Left hindlimb (tissue), 1 donor: ENCODE results near the gene ZBTB20.

ENCODE experiments used
- DNase-seq: peaks from one replicate; pipeline ENCODE4 v3.0.0-alpha.2; 2018

ZBTB20 gene

DNA sequence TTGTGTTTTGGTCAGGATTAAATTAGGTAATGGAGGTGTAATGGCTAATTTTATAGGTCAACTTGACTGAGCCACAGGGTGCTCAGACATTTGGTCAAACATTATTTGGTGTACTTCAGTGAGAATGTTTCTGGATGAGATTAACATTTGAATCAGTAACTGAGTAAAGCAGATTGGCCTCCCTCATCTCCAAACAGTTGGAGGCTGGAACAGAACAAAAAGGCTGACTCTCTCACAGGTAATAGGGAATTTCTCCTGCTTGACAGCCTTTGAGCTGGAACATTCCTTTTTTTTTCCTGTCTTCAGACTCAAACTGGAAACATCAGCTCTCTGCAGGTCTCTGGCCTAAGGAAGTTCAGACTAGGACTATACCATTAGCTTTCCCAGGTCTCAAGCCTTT lies 280.7 kb downstream of the ZBTB20 start:
- no peak for DNase-seq

DNA sequence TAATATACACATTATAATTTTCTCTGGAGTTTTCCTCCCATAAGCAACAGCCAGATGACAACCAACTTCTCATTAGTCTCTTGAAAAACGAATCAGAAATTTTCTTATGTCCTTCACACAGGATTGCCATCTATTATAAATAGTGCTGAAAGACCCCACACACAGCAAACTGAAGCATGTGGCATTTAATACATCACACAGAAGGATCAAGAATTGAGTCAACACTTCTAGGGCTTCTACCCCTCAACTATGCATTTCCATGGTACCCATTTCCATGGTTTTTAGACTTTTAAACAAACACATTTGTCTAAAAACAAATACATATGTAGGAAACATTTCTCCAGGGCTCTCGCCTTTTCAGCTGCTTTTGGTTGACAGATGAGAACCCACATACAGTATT lies 282.1 kb downstream of the ZBTB20 start:
- DNase-seq = no peak

DNA sequence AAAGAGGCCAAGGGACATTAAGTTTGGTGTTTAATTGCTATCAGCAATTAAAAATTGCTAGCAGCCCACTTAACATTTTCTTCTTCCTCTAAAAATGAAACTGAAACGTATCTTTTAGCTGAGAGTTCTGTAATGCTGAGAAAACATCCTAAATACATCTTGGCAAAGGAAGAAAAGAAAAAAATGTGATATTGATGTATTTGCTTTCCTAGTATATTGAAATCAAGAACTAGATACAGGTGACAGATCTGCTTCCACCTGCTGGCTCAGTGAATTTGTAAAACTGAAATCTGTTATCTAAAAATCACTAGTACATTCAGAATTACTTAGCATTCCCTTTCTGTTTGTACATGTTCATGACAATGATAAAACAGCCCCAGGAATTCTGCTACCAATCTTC lies 283.2 kb downstream of the ZBTB20 start:
- no peak for DNase-seq

DNA sequence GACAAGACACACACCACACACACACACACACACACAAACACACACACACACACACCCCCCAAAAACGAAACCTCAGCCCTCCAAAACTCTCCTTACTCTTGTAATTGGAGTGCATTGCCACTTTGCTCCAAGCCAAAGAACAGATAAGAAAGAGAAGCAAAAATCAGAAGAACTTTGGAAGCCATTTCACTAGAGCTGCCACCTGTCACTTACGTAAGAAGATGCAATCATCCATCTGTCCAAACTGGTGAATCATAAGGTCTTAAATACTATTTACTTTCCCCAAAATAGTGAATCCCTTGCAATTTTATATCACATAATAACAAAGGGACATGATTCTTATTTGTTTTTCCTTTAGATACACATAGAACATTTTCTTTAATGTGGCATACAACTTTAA lies 285.4 kb downstream of the ZBTB20 start:
- DNase-seq = no peak

DNA sequence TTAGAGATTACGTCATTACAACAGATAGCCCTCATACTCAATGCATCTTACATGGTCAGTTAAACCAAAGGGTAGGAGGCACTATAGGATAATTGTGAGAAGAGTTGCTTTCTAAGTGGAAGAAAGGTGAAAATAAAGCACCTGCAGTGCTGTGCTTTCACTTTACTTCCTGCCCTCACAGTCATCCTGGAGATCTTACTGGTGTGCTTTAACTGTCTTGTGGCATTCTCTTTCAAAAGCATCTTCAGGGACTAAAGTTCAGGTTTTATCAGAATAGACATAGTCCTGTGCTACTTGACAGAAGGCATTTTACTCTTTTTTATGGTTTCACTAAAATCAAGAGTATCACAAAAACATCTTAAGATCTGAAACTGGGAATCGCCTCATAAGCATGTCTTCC lies 286.6 kb downstream of the ZBTB20 start:
- DNase-seq = no peak

DNA sequence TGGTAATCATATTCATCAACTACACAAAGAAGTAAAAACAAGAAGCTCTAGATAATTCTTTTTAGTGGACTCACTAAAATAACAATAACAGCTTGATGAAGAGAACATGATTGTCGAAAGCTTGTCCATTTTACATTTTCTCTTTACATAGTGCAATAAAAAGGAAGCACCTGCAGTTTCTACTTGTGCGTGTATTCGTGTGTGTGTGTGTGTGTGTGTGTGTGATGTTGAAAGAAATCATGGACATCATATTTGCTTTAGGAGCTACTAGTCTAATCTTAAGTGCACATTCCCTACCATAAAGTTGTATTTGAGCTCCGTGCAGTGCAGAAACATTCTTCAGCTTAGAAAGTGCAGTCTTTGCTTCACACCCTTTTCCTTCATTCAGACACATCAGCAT lies 288.8 kb downstream of the ZBTB20 start:
- DNase-seq = no peak

DNA sequence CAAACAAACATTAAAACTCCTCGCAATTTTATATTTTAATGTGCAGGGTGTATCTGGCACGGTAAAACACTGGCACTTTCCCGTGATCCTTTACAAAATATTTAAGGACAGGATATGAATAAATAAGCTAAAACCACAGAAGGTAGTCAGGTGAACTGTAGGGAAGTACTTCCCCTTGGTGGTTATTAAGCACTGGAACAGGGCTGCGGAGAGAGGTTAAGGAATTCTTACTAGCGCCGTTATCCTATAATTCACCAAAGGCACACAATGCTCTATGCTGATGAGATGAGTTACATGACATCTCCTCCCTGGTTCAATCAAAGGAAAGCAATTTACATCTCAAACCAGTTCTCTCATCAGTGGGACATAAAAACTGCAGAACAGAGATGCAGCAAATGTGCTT lies 289.8 kb downstream of the ZBTB20 start:
- DNase-seq = no peak

DNA sequence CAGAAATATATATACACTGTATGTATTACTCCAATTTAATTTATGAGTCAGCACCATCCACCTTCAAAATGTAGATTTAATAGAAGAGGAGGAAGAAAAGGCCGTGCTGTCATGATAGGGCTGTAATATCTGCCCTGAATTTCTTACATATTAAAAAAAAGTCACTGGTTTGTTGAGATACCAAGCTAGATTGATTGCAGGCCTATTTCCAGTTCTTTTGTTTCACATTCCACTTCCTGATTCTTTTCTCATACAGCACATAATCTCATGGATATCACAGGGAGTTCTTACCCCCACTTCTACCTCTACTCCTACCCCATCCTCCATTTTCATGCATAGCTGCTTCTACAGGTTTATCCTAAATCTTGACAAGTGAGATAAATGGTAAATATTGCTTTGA lies 290.3 kb downstream of the ZBTB20 start:
- no peak for DNase-seq

DNA sequence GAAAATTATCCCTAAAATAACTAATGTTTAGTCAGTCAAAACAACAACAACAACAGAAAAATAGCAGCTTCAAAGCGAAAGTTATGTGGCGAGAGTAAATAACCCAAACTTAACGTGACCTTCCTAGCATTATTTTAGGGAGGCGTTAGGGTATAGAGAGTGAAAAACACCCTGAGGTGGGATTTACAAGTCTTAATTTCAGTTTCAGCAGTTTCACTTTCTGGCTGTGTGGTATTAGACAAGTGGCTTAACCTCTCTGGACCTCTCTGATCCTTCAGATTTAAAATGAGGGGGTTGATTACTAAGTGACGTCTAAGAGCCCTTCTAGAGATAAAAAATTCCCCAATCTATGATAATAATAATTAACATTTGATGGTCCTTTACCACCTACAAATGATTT lies 291.2 kb downstream of the ZBTB20 start:
- DNase-seq = no peak

DNA sequence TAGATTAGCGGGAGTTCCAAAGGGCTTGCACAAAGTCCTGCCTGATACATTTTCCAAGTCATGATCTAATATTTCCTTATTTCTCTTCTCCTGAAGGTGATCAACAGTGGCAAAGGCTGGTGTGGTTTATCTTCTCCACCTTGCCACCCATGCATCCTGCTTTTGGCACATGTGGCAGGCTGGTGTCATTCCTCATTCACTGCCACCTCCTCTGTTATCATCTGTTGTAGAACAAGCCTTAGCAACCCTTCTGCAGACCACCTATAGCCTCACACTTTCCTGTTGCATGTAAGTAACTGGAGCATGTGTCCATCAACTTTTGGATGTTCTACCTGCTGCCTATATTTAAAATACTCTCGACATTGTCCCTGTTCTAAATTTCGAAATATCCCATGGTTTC lies 294.1 kb downstream of the ZBTB20 start:
- no peak for DNase-seq

DNA sequence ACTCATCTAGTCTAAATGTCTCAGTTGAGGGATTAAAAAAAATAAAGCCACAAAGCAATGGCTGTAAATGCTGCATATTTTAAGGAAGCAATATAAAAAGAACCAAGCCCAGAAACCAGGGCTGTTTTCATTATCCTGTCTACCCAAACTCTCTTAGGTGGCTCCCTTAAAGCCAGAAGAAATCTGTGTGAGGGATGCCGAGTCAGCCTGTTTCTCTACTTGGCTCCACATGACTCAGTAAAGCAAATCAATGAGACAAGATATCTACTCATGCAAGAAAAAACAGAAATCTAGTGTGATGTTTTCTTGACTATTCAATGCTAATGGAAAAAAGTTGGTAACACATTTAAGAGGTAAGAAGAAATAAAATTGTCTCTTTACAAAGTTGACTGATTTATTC lies 296.2 kb downstream of the ZBTB20 start:
- DNase-seq = no peak

DNA sequence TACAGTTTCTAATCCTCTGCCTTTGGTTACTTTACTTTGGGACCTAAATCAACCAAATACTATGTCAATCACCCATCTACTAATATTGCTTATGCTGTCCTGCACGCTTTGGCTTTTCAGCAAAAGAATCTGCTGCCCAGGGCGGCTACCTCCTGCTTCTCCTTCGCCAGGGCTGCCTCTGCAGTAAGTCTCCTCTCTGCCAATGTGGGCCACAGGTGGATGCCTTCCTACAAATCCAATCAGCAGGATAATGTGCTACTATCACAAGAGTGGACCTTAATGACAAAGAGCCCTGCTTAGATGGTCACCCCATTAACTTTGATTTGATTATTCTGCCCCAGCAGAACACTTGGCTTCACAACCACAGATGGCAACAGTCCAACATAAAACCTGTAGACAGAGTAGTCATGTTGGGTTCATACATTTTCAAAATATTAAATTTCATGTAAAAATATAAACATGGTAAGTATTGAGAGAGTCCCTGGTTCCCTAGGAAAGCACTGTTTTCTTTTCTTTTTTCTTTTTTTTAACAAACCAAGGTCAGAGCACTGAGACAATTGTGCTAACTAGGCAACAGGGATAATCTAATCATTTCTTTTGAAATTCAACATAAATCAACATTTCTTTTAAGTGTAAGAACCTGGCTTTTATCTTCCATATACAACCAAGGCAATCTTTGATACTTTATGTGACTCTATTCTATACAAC lies 298.3 kb downstream of the ZBTB20 start:
- no peak for DNase-seq

DNA sequence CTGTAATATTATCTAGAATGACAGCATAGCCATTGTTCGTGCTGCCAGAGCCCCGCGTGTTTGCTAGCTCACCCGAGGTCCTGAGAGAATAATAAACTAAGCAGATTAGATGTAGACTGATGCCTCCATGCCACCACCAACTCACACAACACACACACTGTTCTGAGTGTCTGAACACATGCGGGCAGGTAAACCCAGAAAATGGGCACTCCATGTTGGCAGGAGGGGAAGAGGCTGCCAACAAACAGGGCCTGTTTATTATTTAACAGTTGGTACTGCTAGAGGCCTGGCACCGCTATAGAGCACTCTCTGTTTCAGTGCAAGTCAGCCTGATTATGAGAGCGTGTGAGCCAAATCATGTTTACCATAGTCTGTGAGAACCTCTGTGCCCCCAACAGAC lies 299.0 kb downstream of the ZBTB20 start:
- DNase-seq = no peak

DNA sequence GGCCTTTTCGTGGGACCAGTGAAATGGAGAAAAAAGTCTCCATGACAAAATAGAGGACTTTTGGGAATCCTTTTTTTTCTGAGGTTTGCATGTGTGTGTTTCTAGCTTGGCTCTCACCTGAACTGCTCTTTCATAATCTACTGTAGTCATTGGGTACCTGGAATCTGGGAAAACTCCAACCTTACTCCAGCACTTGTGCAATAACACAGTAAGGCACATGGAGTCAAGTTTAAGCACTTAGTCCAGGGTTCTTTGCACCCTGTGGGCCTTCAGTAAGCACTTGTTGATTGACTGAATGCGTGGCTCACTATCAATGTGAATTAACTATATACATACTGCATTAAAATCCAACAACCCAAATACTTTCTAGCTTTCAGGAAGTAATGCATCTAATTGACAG lies 299.5 kb downstream of the ZBTB20 start:
- DNase-seq = no peak

DNA sequence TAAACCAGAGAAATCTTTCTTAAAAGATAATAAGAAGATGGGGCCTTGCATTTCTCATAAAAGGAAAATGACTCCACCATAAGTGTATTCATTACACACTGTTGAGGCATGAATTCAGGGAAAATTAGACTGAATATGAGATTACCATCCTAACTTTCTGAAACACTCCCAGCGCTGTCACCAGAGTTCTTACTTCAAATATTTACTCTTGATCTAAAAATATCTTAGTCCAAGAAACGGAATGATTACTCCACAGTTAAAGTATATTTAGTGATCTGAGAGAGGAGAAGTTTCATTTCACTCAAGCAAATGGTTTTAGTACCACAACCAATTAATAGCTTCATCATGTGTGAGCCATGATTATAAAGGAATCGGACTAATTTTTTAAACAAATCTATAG lies 300.3 kb downstream of the ZBTB20 start:
- DNase-seq = no peak

DNA sequence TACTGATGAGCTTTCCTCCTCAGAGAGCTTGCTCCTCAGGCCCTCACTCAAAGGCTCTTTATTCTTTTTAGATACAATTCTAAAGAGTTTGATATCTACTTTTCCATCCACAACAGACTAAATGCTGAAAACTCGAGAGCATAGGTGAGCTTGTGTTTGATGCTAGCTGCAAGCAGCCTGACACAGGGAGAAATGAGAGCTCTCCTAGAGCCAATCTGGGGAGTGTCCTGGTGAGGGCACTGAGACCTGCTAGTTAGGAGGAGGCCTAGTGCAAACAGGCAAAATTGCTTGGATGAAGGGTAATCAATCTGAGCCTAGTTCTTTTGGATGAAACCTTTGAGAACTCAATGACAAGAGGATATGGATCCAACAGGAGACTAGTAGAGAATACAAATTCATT lies 300.8 kb downstream of the ZBTB20 start:
- no peak for DNase-seq

DNA sequence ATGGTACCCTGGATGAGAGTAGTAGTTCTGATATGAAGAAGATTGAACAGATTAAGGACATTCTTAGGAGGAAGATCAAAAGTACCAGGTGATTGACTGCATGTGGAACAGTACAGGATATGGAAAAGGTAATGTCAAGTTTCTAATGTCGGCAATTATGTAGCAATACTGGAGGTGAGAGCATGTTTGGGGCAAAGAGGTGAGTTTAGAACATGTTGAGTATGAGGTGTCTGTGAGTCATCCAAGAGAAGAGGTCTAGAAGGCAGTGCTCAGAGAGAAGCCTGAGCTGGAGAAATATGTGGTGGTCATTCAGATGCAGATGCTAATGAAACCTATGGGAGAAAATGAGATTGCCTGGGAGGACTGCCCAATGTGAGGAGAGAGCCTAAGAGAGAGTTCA lies 305.6 kb downstream of the ZBTB20 start:
- DNase-seq = no peak

DNA sequence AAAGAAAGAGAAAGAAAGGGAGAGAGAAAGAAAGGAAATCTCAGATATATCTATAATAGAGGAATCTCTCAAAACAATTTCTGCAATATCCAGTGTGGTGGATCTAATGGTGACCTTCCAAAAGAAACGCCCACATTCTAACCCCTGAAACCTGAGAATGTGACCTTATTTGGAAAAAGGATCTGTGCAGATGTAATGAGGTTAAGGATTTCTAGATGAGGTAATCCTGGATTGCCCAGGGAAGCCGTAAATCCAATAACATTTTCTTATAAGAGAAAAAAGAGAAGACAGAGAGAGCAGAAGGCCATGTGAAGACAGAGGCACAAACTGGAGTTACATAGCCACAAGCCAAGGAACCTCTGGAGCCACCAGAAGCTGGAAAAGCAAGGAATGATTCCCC lies 307.6 kb downstream of the ZBTB20 start:
- no peak for DNase-seq

DNA sequence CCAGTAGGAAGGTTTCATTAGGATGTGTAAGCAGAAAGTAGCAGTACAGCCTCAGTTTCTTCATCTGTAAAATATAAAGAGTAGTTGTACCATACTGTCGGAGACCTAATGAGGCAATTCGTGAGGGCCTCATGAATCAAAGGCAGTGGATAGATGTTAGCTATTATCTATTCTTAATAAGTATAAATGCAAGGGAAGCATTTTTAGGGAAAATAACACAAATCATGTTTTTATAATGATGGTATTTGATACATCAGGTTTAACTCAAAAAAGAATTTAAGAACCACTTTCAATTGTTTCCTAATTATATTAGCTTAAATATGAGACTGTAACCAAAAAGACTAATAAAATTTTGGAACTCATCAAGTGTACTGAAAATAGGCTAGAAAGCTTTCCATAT lies 309.1 kb downstream of the ZBTB20 start:
- no peak for DNase-seq

DNA sequence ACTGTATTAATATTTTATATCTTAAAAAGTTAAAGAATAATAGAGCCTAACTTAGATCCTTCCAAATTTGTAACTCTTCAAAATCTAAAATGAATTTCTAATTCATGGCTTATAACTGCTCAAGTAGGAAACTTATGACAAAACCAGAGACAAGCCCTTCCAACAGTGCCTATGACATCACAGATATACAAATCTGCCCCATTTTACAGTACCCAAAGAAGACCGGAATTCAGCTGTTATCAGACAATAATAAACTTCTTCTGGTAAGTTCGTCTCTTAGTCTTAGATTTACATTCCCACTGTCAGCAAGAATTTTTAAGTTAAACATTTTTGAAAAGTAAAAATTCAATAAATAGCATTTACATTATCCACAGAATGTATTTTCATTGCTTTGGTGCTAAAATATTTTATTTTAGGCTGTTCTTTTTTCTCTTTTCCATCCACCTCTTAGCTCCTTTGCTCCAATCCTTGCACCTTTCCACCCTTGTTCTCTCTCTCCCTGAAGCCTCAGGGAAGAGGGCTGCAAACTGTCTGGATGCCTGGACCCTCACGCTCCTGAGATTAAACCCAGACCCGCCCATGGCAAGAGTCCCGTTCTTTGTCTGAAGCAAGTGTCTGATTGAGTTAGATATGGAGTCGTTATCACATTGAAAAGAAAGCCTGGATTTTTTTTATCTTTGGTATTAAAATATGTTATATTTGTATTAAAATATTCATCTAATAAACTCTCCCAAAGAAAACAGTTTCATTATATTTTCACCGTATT lies 312.7 kb downstream of the ZBTB20 start:
- no peak for DNase-seq

DNA sequence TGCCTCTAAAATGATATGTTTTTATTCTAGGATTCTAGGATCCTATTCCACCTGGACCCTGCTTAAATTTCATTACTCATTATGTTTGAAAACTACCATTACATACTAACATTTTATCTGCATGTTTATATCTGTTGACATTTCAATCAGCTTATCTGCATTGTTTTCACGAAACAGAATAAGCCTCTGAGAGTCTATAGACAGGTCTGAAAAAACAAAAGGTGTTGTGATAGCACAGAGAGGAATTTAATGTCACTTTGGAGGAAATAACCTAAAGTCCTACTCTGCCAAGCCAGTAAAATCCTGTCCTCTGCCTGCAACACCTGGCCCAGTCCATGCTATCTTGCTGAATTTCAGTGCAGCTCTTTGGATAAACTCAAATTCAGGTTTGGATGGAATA lies 315.2 kb downstream of the ZBTB20 start:
- DNase-seq = no peak

DNA sequence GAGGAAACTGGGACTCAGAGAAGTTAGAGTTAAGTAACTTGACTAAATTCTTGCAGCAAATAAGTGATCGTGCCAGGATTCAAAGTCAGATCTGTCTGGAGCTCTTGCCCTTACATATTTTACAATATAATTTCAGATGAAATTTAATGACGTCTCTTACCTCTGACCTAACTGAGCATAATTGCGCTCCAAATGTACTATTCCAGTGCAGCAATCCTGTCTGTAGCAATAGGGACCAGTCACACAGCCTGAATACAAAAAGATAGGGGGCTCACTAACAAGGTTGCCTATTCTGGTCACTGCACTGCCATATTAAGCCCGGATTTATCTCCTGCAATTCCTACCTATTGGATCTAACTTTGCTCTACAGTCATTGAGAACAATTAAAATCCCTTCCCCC lies 316.4 kb downstream of the ZBTB20 start:
- no peak for DNase-seq

DNA sequence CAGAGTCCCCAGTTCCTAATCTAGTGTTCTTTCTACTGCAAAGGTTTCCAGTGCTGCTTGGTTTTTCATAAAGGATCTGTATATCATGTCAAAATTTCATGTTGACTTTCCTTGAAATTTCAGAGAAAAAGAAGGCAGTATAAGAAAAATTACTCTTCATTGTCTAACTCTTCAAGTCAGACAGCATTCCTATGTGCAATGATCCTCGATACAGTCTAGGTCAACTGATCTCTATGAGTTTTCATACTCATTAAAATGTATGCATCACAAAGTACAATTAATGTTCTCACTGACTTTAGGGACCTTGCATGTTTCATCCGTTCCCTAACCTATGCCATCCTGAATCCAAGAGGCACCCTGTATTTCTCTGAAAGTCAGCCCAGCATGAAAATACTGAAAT lies 317.3 kb downstream of the ZBTB20 start:
- no peak for DNase-seq

DNA sequence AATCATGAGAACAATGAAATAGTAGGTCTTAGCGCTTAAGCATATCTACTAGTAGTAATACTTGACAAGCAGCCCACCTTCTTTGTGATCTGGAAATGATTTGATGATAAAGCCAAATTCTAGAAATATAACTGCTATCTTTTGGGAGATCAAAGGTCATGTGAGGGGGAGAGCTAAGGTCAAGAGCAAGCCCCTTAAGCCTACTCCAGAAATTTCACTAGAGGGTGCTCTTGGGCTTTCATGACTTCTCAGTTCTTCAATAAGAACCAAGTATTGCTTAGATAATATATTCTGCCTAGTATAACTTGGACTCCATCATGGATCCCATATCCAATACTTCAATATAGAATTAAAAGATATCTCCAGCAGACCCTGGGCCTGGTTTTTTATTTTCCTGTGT lies 319.6 kb downstream of the ZBTB20 start:
- DNase-seq = no peak

DNA sequence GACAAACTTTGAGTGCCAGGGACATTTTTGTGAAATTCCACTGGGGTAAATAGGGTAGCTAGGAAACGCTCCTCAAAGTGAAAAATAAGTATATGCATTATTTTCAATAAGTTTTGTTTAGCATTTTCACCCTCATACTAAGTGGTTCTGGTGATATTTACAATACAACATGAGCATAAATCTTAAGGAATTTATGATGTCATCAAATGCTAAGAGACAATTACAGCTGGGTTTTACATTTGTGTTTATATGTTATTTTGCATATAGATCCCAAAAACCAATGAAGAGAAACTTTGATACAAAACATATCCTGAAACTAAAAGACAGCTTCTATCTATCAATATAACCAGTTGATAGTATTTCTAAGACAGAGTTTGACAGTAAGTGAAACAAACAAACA lies 323.1 kb downstream of the ZBTB20 start:
- no peak for DNase-seq
